Astrocyte (in vitro differentiated cells and primary cell): ENCODE data around the gene PHACTR4. TPM values are rescaled to one million over a fixed set of nuclear protein-coding genes. Genes with fewer than 3 reads are reported as not detected.
A peak's percentile ranks its signal among the peaks of the same experiment; 100 is the strongest.

Experiments used
- DNase-seq: peaks from one replicate; pipeline ENCODE4 v3.0.0-alpha.2; 2010; ENCODE audit warnings: low read depth
- FAIRE-seq: peaks from 2 replicates; lab custom pipeline; 2011; peaks lifted over from hg19 to GRCh38; lab: Jason Lieb, UNC
- H2AFZ ChIP-seq: 2 replicates; pipeline ENCODE4 v1.6.0; 2012; ENCODE audit warnings: low read depth, low read length, inconsistent platforms
- H3K27ac ChIP-seq: 2 replicates; pipeline ENCODE4 v1.5.1; 2011; ENCODE audit warnings: low read depth, low read length, inconsistent platforms
- H3K27me3 ChIP-seq: 2 replicates; pipeline ENCODE4 v1.6.0; 2011; ENCODE audit warnings: low read length, inconsistent platforms; ENCODE audit not compliant: insufficient read depth
- H3K36me3 ChIP-seq: 2 replicates; pipeline ENCODE4 v1.5.1; 2011; ENCODE audit warnings: low read length, inconsistent platforms; ENCODE audit not compliant: insufficient read depth
- H3K4me1 ChIP-seq: 2 replicates; pipeline ENCODE4 v1.5.1; 2011; ENCODE audit warnings: low read length, inconsistent platforms; ENCODE audit not compliant: insufficient read depth
- H3K4me2 ChIP-seq: 2 replicates; pipeline ENCODE4 v1.6.0; 2012; ENCODE audit warnings: low read length, inconsistent platforms
- H3K4me3 ChIP-seq: 2 replicates; pipeline ENCODE4 v1.5.1; 2011; ENCODE audit warnings: low read depth, mild to moderate bottlenecking, low read length, inconsistent platforms; ENCODE audit not compliant: insufficient read depth
- H3K79me2 ChIP-seq: 2 replicates; pipeline ENCODE4 v1.6.0; 2012; ENCODE audit warnings: mild to moderate bottlenecking, low read length, inconsistent platforms; ENCODE audit not compliant: insufficient read depth
- H3K9ac ChIP-seq: 2 replicates; pipeline ENCODE4 v1.6.0; 2012; ENCODE audit warnings: mild to moderate bottlenecking, low read length, inconsistent platforms
- H3K9me3 ChIP-seq: 2 replicates; pipeline ENCODE4 v1.5.1; 2012; ENCODE audit warnings: low read depth, mild to moderate bottlenecking, low read length, inconsistent platforms; ENCODE audit not compliant: insufficient read depth
- H4K20me1 ChIP-seq: 2 replicates; pipeline ENCODE4 v1.6.0; 2012; ENCODE audit warnings: low read length, inconsistent platforms; ENCODE audit not compliant: insufficient read depth
- H3K27ac Mint-ChIP-seq: one replicate; pipeline ENCODE4 v1.8.0; 2021; ENCODE audit warnings: mild to moderate bottlenecking, mixed read lengths; ENCODE audit not compliant: unreplicated experiment
- H3K27me3 Mint-ChIP-seq: one replicate; pipeline ENCODE4 v1.8.0; 2021; ENCODE audit warnings: low read depth, mixed read lengths; ENCODE audit not compliant: unreplicated experiment
- H3K36me3 Mint-ChIP-seq: one replicate; pipeline ENCODE4 v1.8.0; 2021; ENCODE audit warnings: low read depth, mixed read lengths; ENCODE audit not compliant: unreplicated experiment
- H3K4me1 Mint-ChIP-seq: one replicate; pipeline ENCODE4 v1.8.0; 2021; ENCODE audit warnings: low read depth, mixed read lengths; ENCODE audit not compliant: unreplicated experiment
- H3K4me3 Mint-ChIP-seq: one replicate; pipeline ENCODE4 v1.8.0; 2021; ENCODE audit warnings: mild to moderate bottlenecking, moderate library complexity, mixed read lengths; ENCODE audit not compliant: unreplicated experiment
- H3K9me3 Mint-ChIP-seq: one replicate; pipeline ENCODE4 v1.8.0; 2021; ENCODE audit warnings: mild to moderate bottlenecking, mixed read lengths; ENCODE audit not compliant: unreplicated experiment
- CTCF ChIP-seq: IDR thresholded peaks from 2 replicates; pipeline ENCODE4 v1.5.1; 2011; ENCODE audit warnings: low read depth, mild to moderate bottlenecking, inconsistent platforms, low read length, moderate library complexity; ENCODE audit not compliant: insufficient read depth
- EZH2 ChIP-seq: IDR thresholded peaks from 2 replicates; pipeline ENCODE4 v1.6.1; 2012; ENCODE audit warnings: mild to moderate bottlenecking, low read length, inconsistent platforms; ENCODE audit not compliant: insufficient read depth
- total RNA-seq: library from RNA; stranded (reverse); gene quantifications from 2 replicates; pipeline ENCODE4 v1.2.1, GENCODE V29; 2021

PHACTR4 gene
- total RNA-seq, 1 donor from 2014 or later: 78.5 TPM

- H3K4me3 ChIP-seq: no peak overlapping the region
- no peak for TF ChIP-seq CTCF
- TF ChIP-seq EZH2: no peak
- no peak overlapping the region for H3K4me3 Mint-ChIP-seq
- H3K27me3 Mint-ChIP-seq: no peaks in the 10 kb centered on the region
- no peaks in the 10 kb centered on the region for H3K9me3 ChIP-seq
- H3K4me1 ChIP-seq: peaks cover 14% of the 10 kb centered on the region
- FAIRE-seq (no peak), DNase-seq (peak; percentile 11)
- no peaks in the 10 kb centered on the region for H3K27me3 ChIP-seq
- H3K27ac ChIP-seq: no peak overlapping the region
- peaks cover 13% of the 10 kb centered on the region for H3K4me1 Mint-ChIP-seq
- no peak overlapping the region for H3K4me2 ChIP-seq
- H2AFZ ChIP-seq: no peak overlapping the region
- H3K79me2 ChIP-seq: peaks cover 29% of the 10 kb centered on the region
- H3K9me3 Mint-ChIP-seq: no peaks in the 10 kb centered on the region
- peaks cover 8% of the 10 kb centered on the region for H3K36me3 ChIP-seq
- no peak overlapping the region for H3K9ac ChIP-seq
- no peaks in the 10 kb centered on the region for H3K36me3 Mint-ChIP-seq
- no peak overlapping the region for H3K27ac Mint-ChIP-seq
- H4K20me1 ChIP-seq: peaks cover 71% of the 10 kb centered on the region
Observed at GRCh38 chr1:28516518-28516956, 147.0 kb downstream of the PHACTR4 start.

- Histone ChIP-seq H3K4me1 (peaks cover 14% of the 10 kb centered on the region), H3K27ac (peak overlapping the region; percentile 86), H3K27me3 (no peaks in the 10 kb centered on the region), H3K4me3 (peak overlapping the region; percentile 72), H3K79me2 (peaks cover 40% of the 10 kb centered on the region), H4K20me1 (peaks cover 69% of the 10 kb centered on the region), H3K9ac (peak overlapping the region; percentile 89), H3K9me3 (no peaks in the 10 kb centered on the region), H3K4me2 (peak overlapping the region; percentile 92), H2AFZ (no peak overlapping the region), H3K36me3 (peaks cover 2% of the 10 kb centered on the region)
- peaks cover 11% of the 10 kb centered on the region for H3K4me1 Mint-ChIP-seq
- FAIRE-seq (no peak), DNase-seq (no peak)
- peak overlapping the region; percentile 13 for H3K27ac Mint-ChIP-seq
- peak overlapping the region; percentile 55 for H3K4me3 Mint-ChIP-seq
- no peaks in the 10 kb centered on the region for H3K36me3 Mint-ChIP-seq
- no peaks in the 10 kb centered on the region for H3K9me3 Mint-ChIP-seq
- TF ChIP-seq EZH2 (no peak), CTCF (no peak)
- H3K27me3 Mint-ChIP-seq: no peaks in the 10 kb centered on the region
Observed at GRCh38 chr1:28517649-28517999, 148.1 kb downstream of the PHACTR4 start.

GRCh38 chr1:28518000-28518744, 148.6 kb downstream of the PHACTR4 start:
- FAIRE-seq: no peak
- Histone ChIP-seq H3K27me3 (no peaks in the 10 kb centered on the region), H3K9ac (peak overlapping the region; percentile 89), H3K79me2 (peaks cover 41% of the 10 kb centered on the region), H3K36me3 (peaks cover 2% of the 10 kb centered on the region), H3K4me3 (peak overlapping the region; percentile 72), H3K4me1 (peaks cover 14% of the 10 kb centered on the region), H3K9me3 (no peaks in the 10 kb centered on the region), H3K4me2 (peak overlapping the region; percentile 92), H3K27ac (peak overlapping the region; percentile 86), H2AFZ (peak overlapping the region; percentile 62), H4K20me1 (peaks cover 64% of the 10 kb centered on the region)
- TF ChIP-seq EZH2 (no peak), CTCF (peak; percentile 74)
- Mint-ChIP-seq H3K27me3 (no peaks in the 10 kb centered on the region), H3K9me3 (no peaks in the 10 kb centered on the region), H3K4me1 (peaks cover 11% of the 10 kb centered on the region), H3K27ac (peak overlapping the region; percentile 95), H3K4me3 (peak overlapping the region; percentile 92), H3K36me3 (no peaks in the 10 kb centered on the region)
- DNase-seq: peak; percentile 67
